GM21526 (cell line): ENCODE measurements around the gene ANKRD30A.
"Not testable (repeated sequence)": the region's sequence is repeated elsewhere in the genome, so short reads cannot be mapped to it uniquely, and the experiment has no call there.

Experiments used
- ATAC-seq: cut with Tn5 transposase; IDR thresholded peaks from one replicate; pipeline ENCODE4 v1.9.1; 2021; ENCODE audit warnings: moderate library complexity; ENCODE audit not compliant: unreplicated experiment, low FRiP score

ANKRD30A gene

GRCh38 chr10:37263304-37263703 lies 137.9 kb downstream of the ANKRD30A start:
- ATAC-seq: no peak

- no peak for ATAC-seq
Measured at GRCh38 chr10:37268266-37268665, 142.9 kb downstream of the ANKRD30A start.

- no peak for ATAC-seq
Measured at GRCh38 chr10:37269554-37270256, 144.3 kb downstream of the ANKRD30A start.

GRCh38 chr10:37275216-37275777 lies 149.9 kb downstream of the ANKRD30A start:
- no peak for ATAC-seq

GRCh38 chr10:37285063-37285462 lies 159.7 kb downstream of the ANKRD30A start:
- ATAC-seq: no peak

GRCh38 chr10:37289833-37290464 lies 164.6 kb downstream of the ANKRD30A start:
- no peak for ATAC-seq

- ATAC-seq: no peak
Measured at GRCh38 chr10:37301271-37301670, 175.9 kb downstream of the ANKRD30A start.

- ATAC-seq: no peak
Measured at GRCh38 chr10:37304036-37304435, 178.6 kb downstream of the ANKRD30A start.

- no peak for ATAC-seq
Measured at GRCh38 chr10:37314350-37314749, 189.0 kb downstream of the ANKRD30A start.

- ATAC-seq: no peak
Measured at GRCh38 chr10:37314862-37315261, 189.5 kb downstream of the ANKRD30A start.

GRCh38 chr10:37344413-37344812 lies 219.0 kb downstream of the ANKRD30A start:
- ATAC-seq: no peak

- no peak for ATAC-seq
Measured at GRCh38 chr10:37379991-37380390, 254.6 kb downstream of the ANKRD30A start.

GRCh38 chr10:37381271-37381670 lies 255.9 kb downstream of the ANKRD30A start:
- ATAC-seq: no peak

- no peak for ATAC-seq
Measured at GRCh38 chr10:37384923-37385322, 259.5 kb downstream of the ANKRD30A start.

GRCh38 chr10:37390926-37391325 lies 265.5 kb downstream of the ANKRD30A start:
- ATAC-seq: no peak

GRCh38 chr10:37400774-37401173 lies 275.4 kb downstream of the ANKRD30A start:
- not testable (repeated sequence) for ATAC-seq

- ATAC-seq: no peak
Measured at GRCh38 chr10:37401225-37401624, 275.8 kb downstream of the ANKRD30A start.

- no peak for ATAC-seq
Measured at GRCh38 chr10:37403776-37404175, 278.4 kb downstream of the ANKRD30A start.
